H9 (cell line): ENCODE results near the gene SPRED2. TPM values are rescaled to one million over a fixed set of nuclear protein-coding genes. Genes with fewer than 3 reads are reported as not detected.

Source experiments
- DNase-seq: peaks from one replicate; pipeline ENCODE4 v3.0.0-alpha.2; 2017
- H2AFZ ChIP-seq: one replicate; pipeline ENCODE4 v1.6.1; 2013; ENCODE audit warnings: mild to moderate bottlenecking, low read length, control low read depth, moderate library complexity
- H2AK5ac ChIP-seq: 2 replicates; pipeline ENCODE4 v1.6.1; 2013; ENCODE audit warnings: low read length, control low read depth, mixed read lengths; ENCODE audit not compliant: insufficient read length
- H2BK120ac ChIP-seq: one replicate; pipeline ENCODE4 v1.6.1; 2013; ENCODE audit warnings: low read depth, mild to moderate bottlenecking, low read length, control low read depth, inconsistent platforms; ENCODE audit not compliant: poor library complexity, severe bottlenecking
- H2BK12ac ChIP-seq: 2 replicates; pipeline ENCODE4 v1.6.1; 2013; ENCODE audit warnings: low read length, control low read depth, mixed read lengths, low read depth; ENCODE audit not compliant: insufficient read length
- H2BK15ac ChIP-seq: 2 replicates; pipeline ENCODE4 v1.6.1; 2013; ENCODE audit warnings: low read depth, low read length, control low read depth
- H2BK20ac ChIP-seq: one replicate; pipeline ENCODE4 v1.6.1; 2013; ENCODE audit warnings: low read depth, mild to moderate bottlenecking, low read length, control low read depth, inconsistent platforms; ENCODE audit not compliant: poor library complexity, severe bottlenecking
- H2BK5ac ChIP-seq: 2 replicates; pipeline ENCODE4 v1.6.1; 2013; ENCODE audit warnings: low read length, control low read depth, mixed read lengths; ENCODE audit not compliant: insufficient read length
- H3K14ac ChIP-seq: 2 replicates; pipeline ENCODE4 v1.6.1; 2013; ENCODE audit warnings: low read length, control low read depth; ENCODE audit not compliant: insufficient read depth
- H3K18ac ChIP-seq: 2 replicates; pipeline ENCODE4 v1.6.1; 2013; ENCODE audit warnings: low read depth, mild to moderate bottlenecking, mixed read lengths, low read length, control low read depth; ENCODE audit not compliant: insufficient read length
- H3K23ac ChIP-seq: 2 replicates; pipeline ENCODE4 v1.6.1; 2013; ENCODE audit warnings: low read length, control low read depth, mixed read lengths, low read depth; ENCODE audit not compliant: insufficient read length
- H3K23me2 ChIP-seq: 2 replicates; pipeline ENCODE4 v1.6.1; 2013; ENCODE audit warnings: low read depth, mild to moderate bottlenecking, mixed read lengths, low read length, control low read depth; ENCODE audit not compliant: insufficient read length, poor library complexity, severe bottlenecking
- H3K27ac ChIP-seq: 2 replicates; pipeline ENCODE4 v1.5.1; 2013; ENCODE audit warnings: low read length, control low read depth, mixed read lengths, low read depth; ENCODE audit not compliant: insufficient read length
- H3K27me3 ChIP-seq: 2 replicates; pipeline ENCODE4 v1.6.1; 2013; ENCODE audit warnings: low read length, control low read depth, inconsistent platforms; ENCODE audit not compliant: insufficient read depth
- H3K4ac ChIP-seq: 2 replicates; pipeline ENCODE4 v1.6.1; 2013; ENCODE audit warnings: low read depth, mild to moderate bottlenecking, control low read depth, inconsistent platforms, low read length, moderate library complexity
- H3K4me1 ChIP-seq: 2 replicates; pipeline ENCODE4 v1.6.1; 2013; ENCODE audit warnings: low read length, control low read depth, inconsistent platforms; ENCODE audit not compliant: insufficient read depth
- H3K4me2 ChIP-seq: 2 replicates; pipeline ENCODE4 v1.6.1; 2013; ENCODE audit warnings: low read length, control low read depth, mixed read lengths; ENCODE audit not compliant: insufficient read length, insufficient read depth
- H3K56ac ChIP-seq: 2 replicates; pipeline ENCODE4 v1.6.1; 2013; ENCODE audit warnings: low read depth, mild to moderate bottlenecking, mixed read lengths, low read length, control low read depth; ENCODE audit not compliant: insufficient read length
- H3K79me1 ChIP-seq: 2 replicates; pipeline ENCODE4 v1.6.1; 2013; ENCODE audit warnings: low read depth, mild to moderate bottlenecking, moderate library complexity, low read length, control low read depth, inconsistent platforms; ENCODE audit not compliant: insufficient read depth, poor library complexity, severe bottlenecking
- H3K79me2 ChIP-seq: 2 replicates; pipeline ENCODE4 v1.6.1; 2013; ENCODE audit warnings: low read length, control low read depth, inconsistent platforms; ENCODE audit not compliant: insufficient read depth
- H3K9ac ChIP-seq: 2 replicates; pipeline ENCODE4 v1.6.1; 2013; ENCODE audit warnings: low read length, control low read depth, mixed read lengths; ENCODE audit not compliant: insufficient read length; ENCODE audit errors: extremely low read depth
- H3K9me3 ChIP-seq: one replicate; pipeline ENCODE4 v1.6.1; 2013; ENCODE audit warnings: low read depth, low read length, inconsistent platforms; ENCODE audit not compliant: control insufficient read depth
- H3T11ph ChIP-seq: one replicate; pipeline ENCODE4 v1.6.1; 2013; ENCODE audit warnings: mild to moderate bottlenecking, low read length, control low read depth, inconsistent platforms
- H4K20me1 ChIP-seq: one replicate; pipeline ENCODE4 v1.6.1; 2013; ENCODE audit not compliant: control insufficient read depth, insufficient read length, insufficient read depth
- H4K5ac ChIP-seq: 2 replicates; pipeline ENCODE4 v1.6.1; 2013; ENCODE audit warnings: low read depth, mild to moderate bottlenecking, mixed read lengths, low read length, control low read depth; ENCODE audit not compliant: insufficient read length
- H4K8ac ChIP-seq: replicated peaks from 2 replicates; pipeline ENCODE4 v1.6.1; 2013; ENCODE audit warnings: low read length, control low read depth, mixed read lengths, low read depth; ENCODE audit not compliant: insufficient read length
- H4K91ac ChIP-seq: 2 replicates; pipeline ENCODE4 v1.6.1; 2013; ENCODE audit warnings: low read depth, mild to moderate bottlenecking, moderate library complexity, mixed read lengths, low read length, control low read depth; ENCODE audit not compliant: insufficient read length
- H3K27ac Mint-ChIP-seq, 3 experiments: 2 replicates in 2 of 3; 3 replicates in 1 of 3; pipeline ENCODE4 v1.8.0; 2020 to 2021; ENCODE audit warnings: mixed read lengths in 3 of 3, mild to moderate bottlenecking in 1 of 3, moderate library complexity in 1 of 3
- H3K27me3 Mint-ChIP-seq: 2 replicates; pipeline ENCODE4 v1.8.0; 2021; ENCODE audit warnings: low read depth, mild to moderate bottlenecking, moderate library complexity, mixed read lengths
- H3K36me3 Mint-ChIP-seq, 3 experiments: 2 replicates in 2 of 3; 3 replicates in 1 of 3; pipeline ENCODE4 v1.8.0; 2020 to 2021; ENCODE audit warnings: low read depth in 3 of 3, mixed read lengths in 3 of 3; ENCODE audit not compliant: insufficient read depth in 1 of 3
- H3K4me1 Mint-ChIP-seq, 2 experiments: 2 replicates each; pipeline ENCODE4 v1.8.0; 2020; ENCODE audit warnings: mixed read lengths in 2 of 2
- H3K4me3 Mint-ChIP-seq, 2 experiments: 2 replicates in 1 of 2; 3 replicates in 1 of 2; pipeline ENCODE4 v1.8.0; 2020 to 2021; ENCODE audit warnings: mild to moderate bottlenecking in 2 of 2, mixed read lengths in 2 of 2, moderate library complexity in 1 of 2
- H3K9me3 Mint-ChIP-seq, 2 experiments: 2 replicates in 1 of 2; 3 replicates in 1 of 2; pipeline ENCODE4 v1.8.0; 2020; ENCODE audit warnings: mild to moderate bottlenecking in 2 of 2, mixed read lengths in 2 of 2, moderate library complexity in 1 of 2
- whole genome bisulfite sequencing: extraction: QIAGEN DNeasy Blood & Tissue Kit; methylation state at CpG from one replicate; pipeline ENCODE4 v1.1.7; 2013; ENCODE audit warnings: missing lambda C conversion rate, low lambda C conversion rate, mixed read lengths; ENCODE audit not compliant: insufficient read length; ENCODE audit errors: extremely low coverage; 5-methylcytosine and 5-hydroxymethylcytosine counted together
- total RNA-seq: library from RNA; stranded (reverse); gene quantifications from 2 replicates; pipeline ENCODE4 v1.2.1, GENCODE V29; 2021
- TF ChIP-seq, protein P1 (sequence below): fragments of 200-600 bp; sonication (generic); conservative IDR thresholded peaks from 3 replicates; pipeline ENCODE4 v1.8.0; 2021; ENCODE audit warnings: antibody characterized with exemption, mild to moderate bottlenecking

SPRED2 gene
- total RNA-seq, 1 experiment from 2014 or later: 23.5 TPM

DNA sequence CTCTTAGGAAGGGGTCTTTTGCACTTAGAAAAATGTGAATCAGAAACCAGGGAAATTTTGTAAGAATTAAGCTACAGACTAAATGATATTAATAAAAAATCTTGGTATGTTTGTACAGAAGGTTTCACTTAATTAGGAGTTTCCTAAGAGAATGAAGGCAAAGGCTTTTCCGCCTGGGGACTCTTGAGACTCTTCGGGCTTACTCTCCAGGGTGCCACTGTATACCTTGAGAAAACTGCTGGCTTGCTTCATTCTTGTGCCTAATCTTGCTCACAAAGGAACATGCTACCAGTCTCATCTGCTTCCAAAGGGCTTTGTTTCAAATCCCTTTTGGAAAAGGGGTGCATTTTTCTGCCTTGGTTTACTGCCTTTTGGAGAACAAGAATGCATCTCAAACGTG lies 155.3 kb downstream of the SPRED2 start:
- no peak for DNase-seq
- TF ChIP-seq, protein P1, sequence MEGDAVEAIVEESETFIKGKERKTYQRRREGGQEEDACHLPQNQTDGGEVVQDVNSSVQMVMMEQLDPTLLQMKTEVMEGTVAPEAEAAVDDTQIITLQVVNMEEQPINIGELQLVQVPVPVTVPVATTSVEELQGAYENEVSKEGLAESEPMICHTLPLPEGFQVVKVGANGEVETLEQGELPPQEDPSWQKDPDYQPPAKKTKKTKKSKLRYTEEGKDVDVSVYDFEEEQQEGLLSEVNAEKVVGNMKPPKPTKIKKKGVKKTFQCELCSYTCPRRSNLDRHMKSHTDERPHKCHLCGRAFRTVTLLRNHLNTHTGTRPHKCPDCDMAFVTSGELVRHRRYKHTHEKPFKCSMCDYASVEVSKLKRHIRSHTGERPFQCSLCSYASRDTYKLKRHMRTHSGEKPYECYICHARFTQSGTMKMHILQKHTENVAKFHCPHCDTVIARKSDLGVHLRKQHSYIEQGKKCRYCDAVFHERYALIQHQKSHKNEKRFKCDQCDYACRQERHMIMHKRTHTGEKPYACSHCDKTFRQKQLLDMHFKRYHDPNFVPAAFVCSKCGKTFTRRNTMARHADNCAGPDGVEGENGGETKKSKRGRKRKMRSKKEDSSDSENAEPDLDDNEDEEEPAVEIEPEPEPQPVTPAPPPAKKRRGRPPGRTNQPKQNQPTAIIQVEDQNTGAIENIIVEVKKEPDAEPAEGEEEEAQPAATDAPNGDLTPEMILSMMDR: no peak
- Histone ChIP-seq H3T11ph (no peak overlapping the region), H3K27ac (no peak overlapping the region), H3K23ac (no peak overlapping the region), H3K14ac (no peak overlapping the region), H4K20me1 (no peaks in the 10 kb centered on the region), H3K4me1 (no peaks in the 10 kb centered on the region), H2AK5ac (no peak overlapping the region), H2BK120ac (no peak overlapping the region), H2BK20ac (no peak overlapping the region), H3K18ac (no peak overlapping the region), H2BK15ac (no peak overlapping the region), H3K23me2 (no peaks in the 10 kb centered on the region), H4K91ac (no peak overlapping the region), H3K56ac (no peak overlapping the region), H2AFZ (no peak overlapping the region), H3K79me1 (no peaks in the 10 kb centered on the region), H3K4ac (no peak overlapping the region), H3K9me3 (no peaks in the 10 kb centered on the region), H3K9ac (no peak overlapping the region), H3K27me3 (peaks cover 54% of the 10 kb centered on the region), H4K5ac (no peak overlapping the region), H2BK5ac (no peak overlapping the region), H4K8ac (no peak overlapping the region), H2BK12ac (no peak overlapping the region), H3K79me2 (no peaks in the 10 kb centered on the region), H3K4me2 (no peak overlapping the region)
- Mint-ChIP-seq H3K4me3 (no peak overlapping the region), H3K27ac (no peak overlapping the region), H3K27me3 (peaks cover 99% of the 10 kb centered on the region), H3K9me3 (peaks cover 0 to 2% of the 10 kb centered on the region in 2 experiments; a peak in 2 of 5 replicates), H3K36me3 (peaks cover 0 to 7% (median 0%) of the 10 kb centered on the region in 3 experiments; a peak in 4 of 7 replicates), H3K4me1 (peaks cover 10 to 11% of the 10 kb centered on the region in 2 experiments)
- whole genome bisulfite sequencing: no CpG with 5 or more reads among the region's 3 CpGs
